Stimulated activated CD4-positive, alpha-beta T cell treated with anti-CD3 and anti-CD28 coated beads, Interleukin-12 subunit alpha, Interleukin-12 subunit beta, amount 100 ng/mL, for 4 hours (primary cell): Measurements from ENCODE around the gene TDRD1.
"Not testable (repeated sequence)": the region's sequence is repeated elsewhere in the genome, so short reads cannot be mapped to it uniquely, and the experiment has no call there.

ENCODE experiments used
- DNase-seq: peaks from one replicate; pipeline ENCODE4 v3.0.0-alpha.2; 2020

The TDRD1 gene

GRCh38 chr10:114179148-114179547 is at the start of gene TDRD1:
Gene TDRD1 (plus strand): TSS chr10:114179353. CDS start chr10:114187832, 8,479 bp downstream.
- no peak for DNase-seq

DNA sequence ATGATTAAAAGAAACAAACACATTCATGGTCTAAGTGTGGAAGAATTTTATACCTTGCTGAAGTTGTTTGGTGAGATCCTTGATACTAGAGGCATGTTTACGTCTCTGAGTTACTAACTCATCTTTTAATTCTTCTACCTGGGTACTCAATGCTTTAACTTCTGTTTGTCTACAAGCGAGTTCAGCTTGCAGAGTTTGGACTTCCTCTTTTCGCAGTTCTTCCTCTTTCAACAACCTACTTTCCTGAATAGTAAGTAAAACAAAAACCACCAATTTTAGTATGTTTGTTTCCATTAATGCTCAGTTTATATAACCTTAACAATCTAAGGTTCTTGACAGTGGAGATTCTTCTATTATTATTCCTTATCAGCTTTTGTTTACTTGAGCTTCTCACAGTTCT is 48.1 kb upstream of the TDRD1 start:
- DNase-seq = no peak

GRCh38 chr10:114135476-114135875 is 43.7 kb upstream of the TDRD1 start:
- DNase-seq = no peak

DNA sequence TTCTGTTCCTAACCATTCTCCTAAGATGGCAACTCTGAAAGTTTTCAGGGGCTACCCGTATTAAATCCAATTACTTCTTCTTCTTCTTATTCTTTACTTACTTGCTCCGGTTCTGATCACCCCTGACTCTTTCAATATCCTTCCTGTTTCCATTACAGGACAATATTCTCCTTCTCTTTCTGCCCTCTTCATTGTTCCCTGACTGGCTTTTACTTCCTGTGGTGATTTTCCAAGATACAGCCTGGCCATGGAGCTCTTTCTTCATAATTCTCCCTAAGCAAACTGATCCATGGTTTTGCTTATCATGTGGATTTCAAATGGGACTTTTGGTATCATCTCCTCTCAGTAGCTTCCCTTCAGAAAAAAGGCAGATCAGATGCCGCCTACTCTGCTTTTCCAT is 40.6 kb upstream of the TDRD1 start:
- no peak for DNase-seq

- no peak for DNase-seq
These were observed 39.1 kb upstream of the TDRD1 start for GRCh38 chr10:114140036-114140435.

DNA sequence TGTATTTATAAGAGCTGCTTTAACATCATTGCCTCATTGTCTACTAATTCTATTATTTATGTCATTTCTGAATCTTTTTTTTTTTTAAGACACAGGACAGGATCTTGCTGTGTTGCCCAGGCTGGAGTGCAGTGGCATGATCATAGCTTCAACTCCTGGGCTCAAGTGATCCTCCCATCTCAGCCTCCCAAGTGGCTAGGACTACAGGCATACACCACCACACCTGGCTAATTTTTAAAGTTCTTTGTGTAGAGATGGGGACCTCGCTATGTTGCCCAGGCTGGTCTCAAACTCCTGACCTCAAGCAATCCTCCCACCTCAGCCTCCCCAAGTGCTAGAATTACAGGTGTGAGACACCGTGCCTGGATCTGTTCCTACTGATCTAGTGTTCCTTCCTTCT is 38.3 kb upstream of the TDRD1 start:
- not testable (repeated sequence) for DNase-seq

DNA sequence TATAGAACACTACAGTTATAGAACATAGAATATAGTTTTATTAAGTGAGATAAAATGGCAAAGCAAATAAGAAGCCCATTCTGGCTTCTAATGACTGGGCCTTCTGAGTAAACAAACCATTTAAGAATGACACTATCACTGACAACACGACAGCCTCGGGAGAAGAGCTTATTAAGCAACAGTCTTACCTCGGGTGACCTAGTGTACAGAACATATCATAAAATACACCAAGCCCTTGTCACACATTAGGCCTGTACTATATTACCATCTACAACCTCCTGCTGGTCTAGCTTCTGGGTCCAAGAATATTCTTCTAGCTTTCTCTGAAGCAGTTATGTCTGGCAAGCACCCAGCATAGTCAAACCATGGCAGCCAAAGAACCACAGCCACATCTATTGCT is 37.1 kb upstream of the TDRD1 start:
- no peak for DNase-seq

DNA sequence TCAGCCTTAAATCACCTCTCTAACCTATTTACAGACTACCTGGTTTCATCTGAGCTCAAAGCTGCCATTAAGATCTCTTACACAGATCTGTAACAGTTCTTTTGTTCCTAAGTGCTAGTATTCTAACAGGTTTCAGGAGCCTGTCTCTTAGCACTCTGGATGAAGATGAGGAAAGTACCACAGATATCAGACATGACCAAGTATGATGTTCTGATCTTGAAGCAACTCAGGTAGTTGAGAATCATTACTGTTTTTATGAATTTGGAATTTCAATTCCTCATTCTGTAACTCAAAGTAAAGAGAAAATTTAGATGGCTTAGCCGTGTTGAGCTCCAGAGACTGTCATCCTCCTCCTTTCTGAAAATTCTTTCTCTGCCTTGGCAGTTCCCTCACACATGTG is 36.0 kb upstream of the TDRD1 start:
- no peak for DNase-seq

DNA sequence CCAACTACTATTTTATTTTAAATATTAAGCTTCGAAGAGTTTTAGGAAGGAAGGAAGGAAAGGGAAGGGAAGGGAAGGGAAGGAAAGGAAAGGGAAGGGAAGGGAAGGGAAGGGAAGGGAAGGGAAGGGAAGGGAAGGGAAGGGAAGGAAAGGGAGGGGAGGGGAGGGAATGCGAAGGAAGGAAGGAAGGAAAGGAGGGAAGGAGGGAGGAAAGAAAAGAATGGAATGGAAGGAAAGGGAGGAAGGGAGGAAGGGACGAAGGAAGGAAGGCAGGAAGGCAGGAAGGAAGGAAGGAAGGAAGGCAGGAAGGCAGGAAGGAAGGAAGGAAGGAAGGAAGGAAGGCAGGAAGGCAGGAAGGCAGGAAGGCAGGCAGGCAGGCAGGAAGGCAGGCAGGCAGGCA is 29.7 kb upstream of the TDRD1 start:
- DNase-seq = not testable (repeated sequence)

DNA sequence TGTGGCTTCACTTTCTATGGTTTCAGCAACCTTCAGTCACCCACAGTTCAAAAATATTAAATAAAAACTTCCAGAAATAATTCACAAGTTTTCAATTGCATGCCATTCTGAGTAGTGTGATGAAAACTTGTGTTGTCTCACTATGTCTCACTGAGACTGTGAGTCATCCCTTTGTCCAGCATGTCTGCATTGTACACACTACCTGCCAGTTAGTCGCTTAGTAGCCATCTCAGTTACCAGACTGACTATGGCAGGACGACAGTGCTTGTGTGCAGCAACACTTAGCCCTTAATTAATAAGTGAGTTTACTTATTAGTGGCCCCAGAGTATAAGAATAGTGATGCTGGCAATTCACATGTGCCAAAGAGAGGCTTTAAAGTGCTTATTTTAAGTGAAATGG is 27.7 kb upstream of the TDRD1 start:
- DNase-seq = no peak

DNA sequence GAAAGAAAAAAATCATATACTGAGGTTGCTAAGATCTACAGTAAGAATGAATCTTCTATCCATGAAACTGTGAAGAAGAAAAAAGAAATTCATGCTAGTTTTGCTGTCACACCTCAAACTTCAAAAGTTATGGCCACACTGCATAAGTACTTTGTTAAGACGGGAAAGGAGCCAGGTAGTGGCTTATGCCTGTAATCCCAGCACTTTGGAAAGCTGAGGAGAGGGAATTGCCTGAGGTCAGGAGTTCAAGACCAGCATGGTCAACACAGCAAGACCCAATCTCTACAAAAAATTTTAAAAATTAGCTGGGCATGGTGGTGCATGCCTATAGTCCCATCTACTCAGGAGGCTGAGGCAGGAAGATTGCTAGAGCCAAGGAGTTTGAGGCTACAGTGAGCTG is 27.3 kb upstream of the TDRD1 start:
- DNase-seq = no peak

- DNase-seq = no peak
These were observed 21.2 kb upstream of the TDRD1 start for GRCh38 chr10:114157912-114158311.

- no peak for DNase-seq
These were observed 16.1 kb upstream of the TDRD1 start for GRCh38 chr10:114163062-114163461.

DNA sequence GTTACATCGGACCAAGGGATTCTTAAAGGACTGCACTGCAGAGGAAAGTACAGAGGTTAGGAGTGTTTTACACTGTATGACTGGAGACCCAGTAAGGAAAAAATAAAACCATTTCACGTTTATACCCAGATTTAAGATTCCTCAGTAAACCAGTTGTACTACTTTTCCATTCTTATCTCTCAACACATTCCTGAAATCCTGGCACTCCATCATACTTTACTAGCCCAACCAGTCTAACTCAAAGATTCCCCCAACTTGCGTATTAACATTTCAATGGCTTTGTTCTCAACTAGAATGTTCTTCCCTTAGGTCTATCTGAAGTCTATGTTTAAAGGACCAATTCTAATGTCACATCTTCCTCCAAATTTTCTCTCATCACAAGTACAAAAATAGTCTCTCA is 13.1 kb upstream of the TDRD1 start:
- DNase-seq = no peak

DNA sequence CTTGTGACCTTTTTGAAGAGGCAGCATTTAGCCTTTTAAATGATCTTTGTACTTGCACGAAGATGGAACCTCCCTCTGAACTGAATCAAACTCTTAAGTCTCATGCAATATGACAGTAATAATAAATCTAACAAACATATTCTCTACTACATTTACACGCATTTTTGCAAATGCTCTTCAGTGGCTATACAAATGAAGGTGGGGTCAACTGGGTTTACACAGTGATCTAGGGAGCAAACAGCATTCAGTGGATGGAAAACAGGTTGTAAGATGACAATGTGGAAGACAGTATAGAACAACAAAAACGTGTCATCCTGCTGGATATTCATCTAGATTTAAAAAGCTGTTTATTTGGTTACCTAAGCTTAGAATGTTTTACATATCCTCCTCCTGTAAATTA is 12.7 kb upstream of the TDRD1 start:
- DNase-seq = no peak

DNA sequence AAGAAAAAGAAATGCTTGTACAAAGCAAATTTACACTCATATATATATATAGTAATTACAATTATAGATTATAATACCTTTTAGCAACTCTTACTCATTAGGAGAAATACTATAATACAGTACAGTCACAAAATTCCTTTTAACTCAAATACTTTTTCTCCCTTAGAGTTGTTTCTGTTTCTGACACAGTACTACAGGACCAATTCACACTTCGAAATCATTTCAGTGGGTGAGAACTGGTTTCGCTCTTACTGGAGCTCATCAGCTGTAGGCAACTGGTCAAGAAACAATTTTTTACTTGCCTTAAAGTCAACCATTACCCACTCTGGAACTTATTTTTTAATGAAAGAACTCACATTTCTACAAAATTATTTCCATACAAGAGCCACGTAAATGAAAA is 11.2 kb upstream of the TDRD1 start:
- no peak for DNase-seq

DNA sequence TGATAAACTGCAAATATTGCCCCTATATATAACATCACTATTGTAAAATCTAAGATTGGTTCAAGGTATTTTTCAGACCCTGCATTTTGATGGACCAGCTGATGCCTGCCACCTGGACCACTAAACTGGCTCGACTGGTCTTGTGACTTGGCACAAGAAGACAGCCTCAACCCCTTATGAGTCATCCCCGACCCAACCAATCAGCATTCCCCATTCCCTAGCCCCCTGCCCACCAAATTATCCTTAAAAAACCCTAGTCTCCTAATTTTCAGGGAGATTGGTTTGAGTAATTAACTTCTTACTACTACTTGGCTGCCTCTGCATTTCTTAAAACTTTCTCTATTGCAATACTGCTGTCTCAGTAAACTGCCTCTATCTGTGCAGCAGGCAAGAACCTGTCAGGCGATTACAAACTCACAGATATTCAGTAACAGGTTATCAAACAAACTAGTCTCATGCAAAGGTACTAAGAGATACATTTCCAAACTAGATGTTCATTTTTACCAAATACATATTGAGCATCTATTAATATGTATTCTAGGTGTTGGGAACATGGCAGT is 10.6 kb upstream of the TDRD1 start:
- DNase-seq = no peak

DNA sequence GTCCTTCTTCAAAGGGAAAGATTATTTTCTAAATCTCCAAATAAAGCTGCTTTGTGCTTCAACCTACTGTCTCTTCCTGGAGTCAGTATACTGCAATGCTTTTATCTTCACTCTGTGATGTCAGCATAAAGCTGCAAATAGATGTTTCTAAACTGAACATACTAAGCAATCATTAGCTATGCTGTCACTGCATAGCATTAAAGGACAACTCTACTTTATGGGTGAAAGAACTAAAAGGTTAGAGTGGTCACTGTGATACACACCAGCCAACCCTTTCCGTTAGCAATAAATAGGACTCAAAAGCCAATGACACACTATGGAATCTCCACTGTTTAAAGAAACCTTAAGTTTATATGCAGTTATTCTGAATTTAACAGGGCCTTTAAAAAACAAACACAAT is 6.9 kb upstream of the TDRD1 start:
- DNase-seq = no peak

DNA sequence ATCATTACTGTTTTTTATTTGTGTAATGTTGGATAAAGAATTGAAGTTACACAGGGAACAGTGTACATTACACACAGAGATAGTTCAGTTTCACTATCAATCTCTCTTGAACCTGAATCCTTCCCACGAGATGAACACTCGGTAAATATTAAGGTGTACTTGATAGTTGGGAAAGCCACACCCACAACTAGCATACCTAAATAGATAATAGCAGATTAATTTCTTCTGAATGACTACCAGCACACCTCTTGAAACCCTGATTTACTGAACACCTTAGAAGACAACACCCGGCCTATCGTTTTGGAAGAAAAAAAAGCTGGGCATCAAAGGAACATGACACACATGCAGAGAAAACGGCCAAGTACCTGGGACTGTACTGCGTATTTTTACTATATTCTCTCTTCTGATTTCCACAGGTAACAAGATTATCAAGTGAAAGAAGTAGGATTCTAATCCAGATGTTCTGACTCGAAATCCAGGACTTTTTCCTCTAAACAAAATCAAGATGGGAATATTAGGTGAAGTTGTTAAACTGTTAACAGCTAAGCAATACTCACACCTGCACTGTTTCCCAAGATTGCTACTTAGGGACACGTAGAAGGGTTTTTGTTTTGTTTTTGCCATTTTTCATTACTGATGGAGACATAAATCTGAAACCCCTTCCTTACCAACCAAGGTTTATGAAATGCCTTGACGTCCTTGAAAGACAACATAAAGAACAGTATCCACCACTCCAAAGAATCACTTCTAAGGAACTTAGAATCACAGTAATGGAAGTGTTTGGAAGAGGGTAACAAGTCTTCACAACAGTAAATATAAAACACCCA is 6.2 kb upstream of the TDRD1 start:
- no peak for DNase-seq

- DNase-seq = no peak
These were observed 5.6 kb upstream of the TDRD1 start for GRCh38 chr10:114173603-114173920.

GRCh38 chr10:114173921-114174694 is 5.0 kb upstream of the TDRD1 start, which contains the start of gene CCDC186:
Gene CCDC186 (minus strand): TSS chr10:114174203. CDS start chr10:114163268, 10,935 bp downstream.
- DNase-seq = peak; percentile 97

GRCh38 chr10:114174695-114175188 is 4.4 kb upstream of the TDRD1 start:
- DNase-seq = no peak

GRCh38 chr10:114175667-114176066 is 3.5 kb upstream of the TDRD1 start:
- DNase-seq = no peak

GRCh38 chr10:114176511-114176910 is 2.6 kb upstream of the TDRD1 start:
- DNase-seq = no peak
